HG03439 (cell line): ENCODE measurements around the gene ADAMTS16.

Experiments used
- ATAC-seq: cut with Tn5 transposase; IDR thresholded peaks from one replicate; pipeline ENCODE4 v1.9.1; 2021; ENCODE audit warnings: mild to moderate bottlenecking, moderate library complexity; ENCODE audit not compliant: unreplicated experiment

Gene ADAMTS16

GRCh38 chr5:5220901-5221631, 80.9 kb downstream of the ADAMTS16 start:
- no peak for ATAC-seq

- ATAC-seq = no peak
These were observed 81.6 kb downstream of the ADAMTS16 start for GRCh38 chr5:5221724-5222123.

GRCh38 chr5:5231576-5231975, 91.4 kb downstream of the ADAMTS16 start:
- ATAC-seq = no peak

GRCh38 chr5:5234912-5235311, 94.8 kb downstream of the ADAMTS16 start:
- ATAC-seq = no peak

GRCh38 chr5:5235685-5236084, 95.6 kb downstream of the ADAMTS16 start:
- no peak for ATAC-seq

- no peak for ATAC-seq
These were observed 99.1 kb downstream of the ADAMTS16 start for GRCh38 chr5:5239191-5239590.

GRCh38 chr5:5240234-5240633, 100.1 kb downstream of the ADAMTS16 start:
- ATAC-seq = no peak

- no peak for ATAC-seq
These were observed 101.9 kb downstream of the ADAMTS16 start for GRCh38 chr5:5242056-5242455.

GRCh38 chr5:5246736-5247135, 106.6 kb downstream of the ADAMTS16 start:
- no peak for ATAC-seq

- ATAC-seq = no peak
These were observed 110.6 kb downstream of the ADAMTS16 start for GRCh38 chr5:5250758-5251157.

GRCh38 chr5:5252106-5252505, 112.0 kb downstream of the ADAMTS16 start:
- ATAC-seq = no peak

GRCh38 chr5:5257353-5257752, 117.2 kb downstream of the ADAMTS16 start:
- no peak for ATAC-seq

- no peak for ATAC-seq
These were observed 118.4 kb downstream of the ADAMTS16 start for GRCh38 chr5:5258564-5258963.

- ATAC-seq = no peak
These were observed 124.6 kb downstream of the ADAMTS16 start for GRCh38 chr5:5264727-5265126.

- ATAC-seq = no peak
These were observed 126.2 kb downstream of the ADAMTS16 start for GRCh38 chr5:5266297-5266696.

GRCh38 chr5:5270161-5270560, 130.0 kb downstream of the ADAMTS16 start:
- no peak for ATAC-seq

GRCh38 chr5:5270958-5271785, 131.0 kb downstream of the ADAMTS16 start:
- ATAC-seq = no peak

- ATAC-seq = no peak
These were observed 131.7 kb downstream of the ADAMTS16 start for GRCh38 chr5:5271786-5272321.

- no peak for ATAC-seq
These were observed 133.3 kb downstream of the ADAMTS16 start for GRCh38 chr5:5273398-5273797.

- no peak for ATAC-seq
These were observed 133.8 kb downstream of the ADAMTS16 start for GRCh38 chr5:5273976-5274375.

GRCh38 chr5:5275211-5275610, 135.1 kb downstream of the ADAMTS16 start:
- ATAC-seq = no peak

- no peak for ATAC-seq
These were observed 136.3 kb downstream of the ADAMTS16 start for GRCh38 chr5:5276430-5276829.
